BLaER1 (cell line): ENCODE measurements around the gene EIF1B.

Experiments
- H3K27ac ChIP-seq: shearing (Covaris generic); formaldehyde crosslinking; 2 replicates; pipeline ENCODE4 v1.8.1; 2022
- H3K27me3 ChIP-seq: shearing (Covaris generic); formaldehyde crosslinking; 2 replicates; pipeline ENCODE4 v1.8.1; 2022
- H3K36me3 ChIP-seq: shearing (Covaris generic); formaldehyde crosslinking; 2 replicates; pipeline ENCODE4 v1.8.1; 2022
- H3K4me1 ChIP-seq: shearing (Covaris generic); formaldehyde crosslinking; 2 replicates; pipeline ENCODE4 v1.8.1; 2022
- H3K4me2 ChIP-seq: shearing (Covaris generic); formaldehyde crosslinking; 2 replicates; pipeline ENCODE4 v1.8.1; 2022
- H3K4me3 ChIP-seq: shearing (Covaris generic); formaldehyde crosslinking; 2 replicates; pipeline ENCODE4 v1.8.1; 2022
- H3K9ac ChIP-seq: shearing (Covaris generic); formaldehyde crosslinking; 2 replicates; pipeline ENCODE4 v1.8.1; 2022
- H3K9me3 ChIP-seq: shearing (Covaris generic); formaldehyde crosslinking; 2 replicates; pipeline ENCODE4 v1.8.1; 2022
- H4K20me1 ChIP-seq: shearing (Covaris generic); formaldehyde crosslinking; 2 replicates; pipeline ENCODE4 v1.8.1; 2022
- Cebpa-rat ChIP-seq: shearing (Covaris generic); IDR thresholded peaks from 2 replicates; pipeline ENCODE4 v1.8.1; 2022

EIF1B gene

DNA sequence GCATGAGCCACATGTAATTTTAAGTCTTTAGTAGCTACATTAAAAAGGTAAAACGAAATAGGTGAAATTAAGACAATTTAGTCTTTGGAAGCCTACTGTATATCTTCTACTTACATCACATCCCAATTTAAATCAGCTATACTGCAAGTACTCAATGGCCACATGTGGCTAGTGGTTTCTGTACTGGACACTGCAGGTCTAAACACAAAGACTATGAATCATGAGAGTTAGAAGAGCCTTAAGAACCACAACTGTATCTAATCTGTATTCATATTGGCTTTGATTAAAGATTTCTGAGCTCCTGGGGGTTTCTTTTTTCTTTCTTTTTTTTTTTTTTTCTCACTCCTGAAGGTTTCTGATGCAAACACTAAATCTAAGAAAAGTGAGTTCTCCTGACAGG is 2.3 kb upstream of the EIF1B start:
- Histone ChIP-seq H3K4me3 (no peak overlapping the region), H3K9me3 (no peaks in the 10 kb centered on the region), H3K36me3 (peaks cover 9% of the 10 kb centered on the region), H3K9ac (no peak overlapping the region), H3K27ac (no peak overlapping the region), H3K4me1 (peaks cover 23% of the 10 kb centered on the region), H3K4me2 (no peak overlapping the region), H3K27me3 (no peaks in the 10 kb centered on the region), H4K20me1 (no peaks in the 10 kb centered on the region)
- TF ChIP-seq Cebpa-rat, result no peak

DNA sequence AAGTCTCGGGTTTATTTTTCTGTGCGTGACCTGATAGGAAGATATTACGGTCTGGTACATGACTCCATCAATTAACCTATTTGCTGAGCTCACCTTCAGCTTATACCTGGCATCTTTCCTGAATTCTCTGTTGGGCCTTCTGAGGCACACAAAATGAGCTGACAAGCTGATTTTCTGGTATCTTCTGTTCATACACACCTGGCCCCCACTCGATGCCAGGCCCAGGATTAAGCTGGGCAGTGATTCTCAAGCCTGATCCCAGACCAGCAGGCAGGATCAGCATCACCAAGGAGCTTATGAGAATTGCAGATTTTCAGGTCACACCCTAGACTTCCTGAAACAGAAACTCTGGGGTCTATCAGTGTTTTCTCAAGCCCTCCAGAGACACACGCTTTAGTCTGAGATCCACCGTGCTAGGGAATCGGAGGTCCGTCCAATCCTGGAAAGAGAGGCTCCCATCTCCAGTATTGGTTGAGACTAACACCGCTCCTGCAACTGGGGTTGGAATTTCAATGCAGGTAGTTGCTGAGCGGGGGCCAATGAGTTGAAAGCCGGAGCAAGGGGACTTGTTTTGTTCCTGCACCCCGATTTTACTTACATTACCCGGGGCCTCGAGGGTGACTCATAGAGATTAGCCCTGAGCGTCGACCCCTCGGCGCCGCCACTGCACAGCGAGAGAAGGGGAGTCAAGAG is 636 bp upstream of the EIF1B start:
- Histone ChIP-seq H3K9me3 (no peaks in the 10 kb centered on the region), H3K27ac (peak overlapping the region; percentile 98), H3K4me1 (peaks cover 23% of the 10 kb centered on the region), H3K4me2 (peak overlapping the region; percentile 91), H3K27me3 (no peaks in the 10 kb centered on the region), H3K36me3 (peaks cover 26% of the 10 kb centered on the region), H4K20me1 (no peaks in the 10 kb centered on the region), H3K4me3 (peak overlapping the region; percentile 96), H3K9ac (peak overlapping the region; percentile 97)
- TF ChIP-seq Cebpa-rat, result no peak

DNA sequence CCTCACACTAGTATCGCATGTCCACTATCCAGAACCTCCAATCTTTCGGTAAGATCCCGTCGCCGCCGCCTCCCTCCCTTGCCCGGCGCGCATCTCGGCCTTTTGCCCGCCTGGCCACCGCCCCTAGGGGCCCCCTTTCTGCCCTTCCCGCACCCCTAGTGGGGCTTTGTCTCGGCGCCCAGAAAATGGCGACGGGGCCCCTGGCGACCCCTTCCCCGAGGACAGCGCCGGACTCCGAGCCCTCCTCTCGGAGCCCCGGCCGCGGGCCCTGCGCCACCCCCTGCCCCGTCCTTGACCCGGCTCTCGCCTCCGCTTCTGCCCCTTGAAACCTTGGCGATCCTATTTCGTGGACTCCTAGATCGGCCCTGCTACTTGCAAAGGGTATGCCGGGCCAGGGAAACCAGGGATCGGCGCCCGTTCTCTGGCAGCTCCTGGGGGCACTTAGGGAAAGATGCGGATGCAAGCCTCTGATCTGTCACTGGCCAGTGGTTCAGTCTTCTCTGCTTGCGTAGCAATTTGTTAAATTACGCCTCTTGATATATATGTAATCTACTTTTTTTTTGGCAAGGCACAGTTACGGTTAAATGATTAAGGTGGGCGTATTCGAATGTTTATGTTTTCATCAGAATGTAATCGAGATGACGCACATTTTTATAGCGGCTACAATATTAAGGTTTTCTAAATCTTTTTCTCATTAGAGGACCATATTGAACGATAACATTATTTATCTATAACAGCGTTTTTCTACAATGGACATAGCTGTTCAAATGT is 603 bp downstream of the EIF1B start:
- TF ChIP-seq Cebpa-rat, result no peak
- Histone ChIP-seq H3K27me3 (no peaks in the 10 kb centered on the region), H3K4me1 (peaks cover 23% of the 10 kb centered on the region), H3K4me3 (peak overlapping the region; percentile 96), H3K4me2 (peak overlapping the region; percentile 77), H3K9ac (peak overlapping the region; percentile 97), H4K20me1 (no peaks in the 10 kb centered on the region), H3K36me3 (peaks cover 38% of the 10 kb centered on the region), H3K9me3 (no peaks in the 10 kb centered on the region), H3K27ac (peak overlapping the region; percentile 98)

DNA sequence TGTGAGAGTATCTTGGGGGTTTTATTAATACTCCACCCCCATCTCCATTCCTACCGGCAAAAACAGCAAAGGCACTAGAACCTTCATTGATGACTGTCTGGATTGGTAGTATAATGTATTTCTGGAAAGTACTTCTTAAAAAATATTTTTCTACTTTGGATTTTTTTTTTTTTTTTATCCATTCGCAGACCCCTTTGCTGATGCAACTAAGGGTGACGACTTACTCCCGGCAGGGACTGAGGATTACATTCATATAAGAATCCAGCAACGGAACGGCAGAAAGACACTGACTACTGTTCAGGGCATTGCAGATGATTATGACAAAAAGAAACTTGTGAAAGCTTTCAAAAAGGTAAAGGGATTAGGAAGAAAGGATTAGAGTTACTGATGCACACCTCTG is 1.2 kb downstream of the EIF1B start:
- Histone ChIP-seq H4K20me1 (no peaks in the 10 kb centered on the region), H3K27me3 (no peaks in the 10 kb centered on the region), H3K27ac (peak overlapping the region; percentile 98), H3K9ac (peak overlapping the region; percentile 97), H3K9me3 (no peaks in the 10 kb centered on the region), H3K4me3 (peak overlapping the region; percentile 96), H3K4me1 (peaks cover 23% of the 10 kb centered on the region), H3K36me3 (peaks cover 38% of the 10 kb centered on the region), H3K4me2 (peak overlapping the region; percentile 77)
- TF ChIP-seq Cebpa-rat, result no peak

DNA sequence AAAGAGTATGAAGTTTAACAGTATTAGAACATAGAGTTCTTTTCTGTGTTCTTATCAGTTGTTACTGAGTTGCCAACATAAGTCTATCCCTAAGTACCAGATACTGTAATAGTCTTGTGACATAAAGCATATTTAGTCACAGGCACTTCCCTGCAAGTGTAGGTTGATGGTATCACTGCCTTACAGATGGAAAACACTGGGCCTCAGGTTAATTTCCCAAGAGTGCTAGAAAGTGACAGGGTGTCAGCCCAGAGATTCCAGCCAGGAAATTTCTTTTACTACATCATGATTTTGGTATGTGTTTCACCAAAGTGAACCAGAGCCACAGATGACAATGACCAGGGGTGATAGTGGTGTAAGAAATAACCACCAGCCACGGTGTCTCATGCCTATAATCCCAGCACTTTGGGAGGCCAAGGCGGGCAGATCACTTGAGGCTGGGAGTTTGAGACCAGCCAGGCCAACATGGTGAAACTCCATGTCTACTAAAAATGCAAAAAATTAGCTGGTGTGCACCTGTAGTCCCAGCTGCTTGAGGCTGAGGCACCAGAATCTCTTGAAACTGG is 3.2 kb downstream of the EIF1B start:
- Histone ChIP-seq H3K4me3 (no peak overlapping the region), H3K36me3 (peaks cover 38% of the 10 kb centered on the region), H4K20me1 (no peaks in the 10 kb centered on the region), H3K9me3 (no peaks in the 10 kb centered on the region), H3K27me3 (no peaks in the 10 kb centered on the region), H3K9ac (no peak overlapping the region), H3K4me1 (peaks cover 23% of the 10 kb centered on the region), H3K4me2 (no peak overlapping the region), H3K27ac (no peak overlapping the region)
- TF ChIP-seq Cebpa-rat, result no peak

DNA sequence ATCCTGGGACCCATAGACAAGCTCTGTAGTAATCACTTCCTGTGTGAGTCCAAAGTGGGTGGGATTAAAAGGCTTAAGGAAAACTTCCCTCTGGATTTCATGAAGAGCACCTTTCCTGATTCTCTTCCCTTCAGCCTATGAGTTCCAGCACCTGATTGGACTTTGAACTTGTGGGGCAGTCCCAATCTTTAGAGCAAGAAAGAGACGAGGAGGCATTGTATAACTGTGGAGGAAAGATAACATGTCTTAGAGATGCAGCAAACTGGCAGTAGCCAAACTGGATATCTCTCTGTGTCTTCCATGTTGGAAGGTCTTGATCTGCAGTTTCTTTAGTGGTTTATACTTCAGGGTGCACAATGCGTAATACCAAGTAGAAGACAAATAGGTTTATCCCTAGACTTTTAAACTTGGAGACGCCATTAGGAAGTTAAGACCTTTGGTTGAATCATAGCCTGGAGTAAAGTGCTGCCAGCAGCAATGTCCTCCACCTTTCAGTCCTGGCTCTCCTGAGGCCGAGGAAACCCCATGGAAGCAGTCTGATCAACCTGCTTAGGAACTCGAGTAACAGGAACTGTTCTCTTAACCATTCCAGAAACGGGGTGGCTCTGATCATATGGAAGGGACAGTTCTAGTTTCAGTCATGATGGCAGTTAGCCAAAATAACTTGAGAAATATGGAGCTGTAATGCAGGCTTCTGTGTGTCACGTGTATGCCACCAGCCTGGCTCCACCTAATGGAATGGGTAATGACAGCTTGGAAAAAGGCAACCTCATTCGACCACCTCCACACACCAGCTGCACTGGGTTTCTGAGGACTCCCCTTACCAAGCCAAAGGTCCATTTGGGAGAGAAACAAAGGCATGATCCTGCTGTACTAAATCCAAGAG is 4.7 kb downstream of the EIF1B start:
- no peak overlapping the region for H3K4me3 ChIP-seq
- no peak overlapping the region for H3K4me2 ChIP-seq
- no peak overlapping the region for H3K9ac ChIP-seq
- peaks cover 15% of the 10 kb centered on the region for H3K4me1 ChIP-seq
- H4K20me1 ChIP-seq, result no peaks in the 10 kb centered on the region
- no peak overlapping the region for H3K27ac ChIP-seq
- H3K27me3 ChIP-seq, result no peaks in the 10 kb centered on the region
- H3K36me3 ChIP-seq, result peaks cover 38% of the 10 kb centered on the region
- TF ChIP-seq Cebpa-rat, result no peak
- H3K9me3 ChIP-seq, result no peaks in the 10 kb centered on the region

DNA sequence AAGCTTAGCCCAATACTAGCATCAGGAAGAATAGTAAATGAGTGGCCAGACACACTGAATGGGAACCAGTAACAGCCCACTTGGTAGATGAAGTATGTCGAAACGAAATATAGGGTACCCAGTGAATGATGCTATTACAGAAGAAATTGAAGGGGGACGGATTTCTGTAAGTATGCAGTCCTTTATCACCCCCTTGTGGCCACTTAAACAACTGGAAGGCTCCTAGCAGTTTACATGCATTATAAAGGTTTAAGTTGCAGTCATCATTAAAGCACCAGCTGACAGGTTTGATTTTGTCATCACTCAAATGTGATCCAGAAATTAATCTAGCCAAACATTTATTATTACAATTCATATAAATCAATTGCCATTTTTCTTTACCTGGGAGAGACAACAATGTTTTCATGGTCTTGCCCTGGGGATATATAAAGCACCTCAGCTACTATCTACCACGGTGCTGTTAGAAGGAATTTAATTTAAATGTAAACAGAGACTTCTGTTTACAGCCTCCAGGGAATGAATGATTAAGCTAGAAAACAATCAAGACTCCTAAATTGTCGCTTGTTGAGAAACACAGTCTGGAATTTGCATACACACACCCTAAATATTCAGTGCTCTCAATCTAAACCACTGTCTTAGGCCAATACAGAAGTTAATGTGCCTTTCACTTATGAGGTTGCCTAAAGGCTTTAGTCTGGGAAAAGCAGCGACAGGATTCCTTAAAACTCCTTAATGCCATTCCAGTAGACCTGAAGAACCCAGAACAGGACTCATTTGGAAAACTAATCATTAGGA is 7.8 kb downstream of the EIF1B start:
- H3K9me3 ChIP-seq, result no peaks in the 10 kb centered on the region
- no peak overlapping the region for H3K9ac ChIP-seq
- H3K4me3 ChIP-seq, result no peak overlapping the region
- H3K4me2 ChIP-seq, result no peak overlapping the region
- H3K4me1 ChIP-seq, result no peaks in the 10 kb centered on the region
- no peak for TF ChIP-seq Cebpa-rat
- H4K20me1 ChIP-seq, result no peaks in the 10 kb centered on the region
- H3K36me3 ChIP-seq, result peaks cover 28% of the 10 kb centered on the region
- H3K27me3 ChIP-seq, result no peaks in the 10 kb centered on the region
- no peak overlapping the region for H3K27ac ChIP-seq

DNA sequence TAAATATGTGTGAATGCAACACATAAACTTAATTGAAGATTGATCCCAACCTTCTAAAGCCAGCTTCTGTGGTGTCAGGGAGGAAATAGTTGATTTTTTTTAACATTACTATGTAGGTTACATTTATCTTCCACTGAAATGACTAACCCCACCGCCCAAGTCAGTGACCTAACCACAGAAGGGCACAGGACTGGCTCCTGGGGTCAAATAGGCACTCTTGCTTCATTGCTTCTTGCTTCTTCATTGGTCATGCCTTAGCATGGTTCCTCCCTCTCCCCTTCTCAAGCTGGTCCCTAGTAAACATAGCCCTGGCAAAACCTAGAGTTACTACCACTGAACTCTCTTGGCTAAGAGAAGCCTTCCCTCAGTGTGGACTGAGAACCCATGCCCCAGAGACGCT is 12.3 kb downstream of the EIF1B start:
- no peak overlapping the region for H3K4me2 ChIP-seq
- peaks cover under 1% of the 10 kb centered on the region; the same call in 1 of the 2 replicates for H3K4me1 ChIP-seq
- no peaks in the 10 kb centered on the region for H4K20me1 ChIP-seq
- H3K9me3 ChIP-seq, result no peaks in the 10 kb centered on the region
- H3K27me3 ChIP-seq, result no peaks in the 10 kb centered on the region
- no peak for TF ChIP-seq Cebpa-rat
- H3K27ac ChIP-seq, result no peak overlapping the region
- no peak overlapping the region for H3K9ac ChIP-seq
- no peak overlapping the region for H3K4me3 ChIP-seq
- H3K36me3 ChIP-seq, result no peaks in the 10 kb centered on the region

DNA sequence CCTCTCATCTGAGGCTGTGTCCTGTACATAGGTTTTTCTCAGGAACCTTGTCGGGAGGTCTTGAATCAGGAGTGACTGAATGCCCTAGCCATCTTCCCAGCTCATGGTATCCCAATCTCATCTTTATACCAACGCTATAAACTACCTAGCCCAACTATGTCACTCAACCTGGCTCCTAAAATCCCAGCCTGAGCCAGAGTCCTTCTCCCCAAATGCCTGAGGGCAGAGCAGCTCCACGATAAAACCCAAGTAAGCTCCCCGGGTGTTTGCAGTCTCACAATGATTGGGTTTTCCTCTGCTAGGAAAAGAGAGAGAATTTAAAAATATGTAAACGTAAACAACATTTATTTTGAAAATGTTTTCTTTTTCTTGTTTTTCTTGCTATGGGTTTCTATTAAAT is 14.4 kb downstream of the EIF1B start:
- H3K9ac ChIP-seq, result no peak overlapping the region
- H3K36me3 ChIP-seq, result no peaks in the 10 kb centered on the region
- peaks cover 13% of the 10 kb centered on the region for H3K4me1 ChIP-seq
- H3K27me3 ChIP-seq, result no peaks in the 10 kb centered on the region
- no peak overlapping the region for H3K27ac ChIP-seq
- H4K20me1 ChIP-seq, result no peaks in the 10 kb centered on the region
- no peak for TF ChIP-seq Cebpa-rat
- no peak overlapping the region for H3K4me2 ChIP-seq
- no peak overlapping the region for H3K4me3 ChIP-seq
- no peaks in the 10 kb centered on the region for H3K9me3 ChIP-seq
